IPS-18a (cell line): ENCODE data around the gene TRIM22.
"Not testable (repeated sequence)": the region's sequence is repeated elsewhere in the genome, so short reads cannot be mapped to it uniquely, and the experiment has no call there.

Source experiments
- H3K27ac ChIP-seq: one replicate; pipeline ENCODE4 v1.5.1; 2013; ENCODE audit warnings: low read length
- H3K27me3 ChIP-seq: one replicate; pipeline ENCODE4 v1.6.1; 2013; ENCODE audit warnings: mild to moderate bottlenecking, low read length; ENCODE audit not compliant: control insufficient read depth, insufficient read depth
- H3K36me3 ChIP-seq: one replicate; pipeline ENCODE4 v1.6.1; 2013; ENCODE audit warnings: low read depth, low read length; ENCODE audit not compliant: control insufficient read depth
- H3K4me1 ChIP-seq: one replicate; pipeline ENCODE4 v1.6.1; 2013; ENCODE audit warnings: low read depth, low read length; ENCODE audit not compliant: control insufficient read depth
- H3K4me3 ChIP-seq: one replicate; pipeline ENCODE4 v1.5.1; 2013; ENCODE audit warnings: low read length
- H3K9ac ChIP-seq: one replicate; pipeline ENCODE4 v1.6.1; 2013; ENCODE audit warnings: mild to moderate bottlenecking, low read length, moderate library complexity
- H3K9me3 ChIP-seq: one replicate; pipeline ENCODE4 v1.6.1; 2013; ENCODE audit warnings: low read depth, low read length; ENCODE audit not compliant: control insufficient read depth

TRIM22 gene, protein sequence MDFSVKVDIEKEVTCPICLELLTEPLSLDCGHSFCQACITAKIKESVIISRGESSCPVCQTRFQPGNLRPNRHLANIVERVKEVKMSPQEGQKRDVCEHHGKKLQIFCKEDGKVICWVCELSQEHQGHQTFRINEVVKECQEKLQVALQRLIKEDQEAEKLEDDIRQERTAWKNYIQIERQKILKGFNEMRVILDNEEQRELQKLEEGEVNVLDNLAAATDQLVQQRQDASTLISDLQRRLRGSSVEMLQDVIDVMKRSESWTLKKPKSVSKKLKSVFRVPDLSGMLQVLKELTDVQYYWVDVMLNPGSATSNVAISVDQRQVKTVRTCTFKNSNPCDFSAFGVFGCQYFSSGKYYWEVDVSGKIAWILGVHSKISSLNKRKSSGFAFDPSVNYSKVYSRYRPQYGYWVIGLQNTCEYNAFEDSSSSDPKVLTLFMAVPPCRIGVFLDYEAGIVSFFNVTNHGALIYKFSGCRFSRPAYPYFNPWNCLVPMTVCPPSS

DNA sequence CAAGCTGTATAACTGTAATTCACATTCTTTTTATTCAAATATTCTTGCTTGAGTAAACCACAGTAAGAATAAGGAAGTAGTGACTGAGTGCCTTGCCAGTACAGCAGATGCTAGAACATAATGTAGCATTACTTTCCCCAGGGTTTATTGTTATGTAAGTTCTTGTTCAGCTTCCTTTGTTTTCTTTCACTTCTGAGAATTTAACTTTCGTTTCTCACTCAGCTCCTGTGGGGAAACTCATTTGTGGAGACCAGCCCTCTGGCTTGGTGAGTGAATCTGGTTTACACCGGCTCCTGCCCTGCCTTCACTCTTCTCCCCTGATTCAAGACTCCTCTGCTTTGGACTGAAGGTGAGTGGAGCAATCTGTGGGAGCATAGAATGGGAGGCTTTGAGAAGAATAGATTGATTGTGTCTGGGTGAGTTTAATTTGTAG is at the start of gene TRIM22:
Gene TRIM22 (plus strand): TSS at position 240 of the 433 bp plus-strand sequence. CDS start 6,443 bp downstream, outside the sequence.
- Histone ChIP-seq H3K9me3 (no peaks in the 10 kb centered on the region), H3K27ac (peak within 1 kb of the TSS; percentile 84), H3K4me3 (peak within 1 kb of the TSS; percentile 61), H3K4me1 (peaks cover 16% of the 10 kb centered on the region), H3K36me3 (no peaks in the 10 kb centered on the region), H3K27me3 (no peaks in the 10 kb centered on the region), H3K9ac (peak within 1 kb of the TSS; percentile 75)

- Histone ChIP-seq H3K4me1 (no peaks in the 10 kb centered on the region), H3K27me3 (no peaks in the 10 kb centered on the region), H3K36me3 (no peaks in the 10 kb centered on the region), H3K9me3 (no peaks in the 10 kb centered on the region), H3K9ac (no peak overlapping the region), H3K27ac (no peak overlapping the region), H3K4me3 (no peak overlapping the region)
These were observed 49.6 kb upstream of the TRIM22 start for GRCh38 chr11:5639953-5640352.

GRCh38 chr11:5643585-5643984 is 46.0 kb upstream of the TRIM22 start:
- Histone ChIP-seq H3K4me3 (no peak overlapping the region), H3K9me3 (no peaks in the 10 kb centered on the region), H3K27ac (no peak overlapping the region), H3K36me3 (no peaks in the 10 kb centered on the region), H3K4me1 (no peaks in the 10 kb centered on the region), H3K27me3 (no peaks in the 10 kb centered on the region), H3K9ac (no peak overlapping the region)

- Histone ChIP-seq H3K4me1 (no peaks in the 10 kb centered on the region), H3K27me3 (no peaks in the 10 kb centered on the region), H3K27ac (no peak overlapping the region), H3K36me3 (no peaks in the 10 kb centered on the region), H3K9me3 (peaks cover 3% of the 10 kb centered on the region), H3K9ac (no peak overlapping the region), H3K4me3 (no peak overlapping the region)
These were observed 43.5 kb upstream of the TRIM22 start for GRCh38 chr11:5646139-5646538.

DNA sequence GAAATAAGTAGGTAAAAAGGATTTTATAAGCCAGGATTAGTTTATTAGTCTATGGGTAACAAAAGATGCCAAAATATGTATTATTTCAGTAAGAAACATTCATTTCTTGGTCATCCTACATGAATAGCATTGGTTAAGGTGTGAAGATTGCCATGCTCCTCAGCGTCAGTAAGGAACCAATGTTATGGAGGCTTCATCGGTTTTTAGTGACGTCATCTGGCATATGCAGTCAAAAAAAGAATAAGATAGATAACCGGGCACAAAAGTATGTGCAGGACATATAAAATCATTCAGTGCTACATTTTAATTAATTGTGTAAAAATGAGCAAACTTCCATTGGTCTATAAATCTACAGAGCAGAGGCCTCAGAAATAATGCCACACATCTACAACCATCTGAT is 34.1 kb upstream of the TRIM22 start:
- H3K4me3 ChIP-seq = no peak overlapping the region
- peaks cover 7% of the 10 kb centered on the region for H3K9me3 ChIP-seq
- no peak overlapping the region for H3K9ac ChIP-seq
- H3K27me3 ChIP-seq = no peaks in the 10 kb centered on the region
- no peaks in the 10 kb centered on the region for H3K4me1 ChIP-seq
- H3K27ac ChIP-seq = no peak overlapping the region
- H3K36me3 ChIP-seq = no peaks in the 10 kb centered on the region

- not testable (repeated sequence) for H3K9ac ChIP-seq, H3K27ac ChIP-seq, H3K4me1 ChIP-seq
These were observed 32.6 kb upstream of the TRIM22 start for GRCh38 chr11:5656956-5657355.

GRCh38 chr11:5658318-5658717 is 31.3 kb upstream of the TRIM22 start:
- Histone ChIP-seq H3K9ac (no peak overlapping the region), H3K4me1 (no peaks in the 10 kb centered on the region), H3K9me3 (no peaks in the 10 kb centered on the region), H3K27me3 (no peaks in the 10 kb centered on the region), H3K4me3 (no peak overlapping the region), H3K27ac (no peak overlapping the region), H3K36me3 (no peaks in the 10 kb centered on the region)

More at GRCh38 chr11:5656956-5657355, 32.6 kb upstream of the TRIM22 start:
- not testable (repeated sequence) for H3K4me3 ChIP-seq, H3K36me3 ChIP-seq, H3K27me3 ChIP-seq, H3K9me3 ChIP-seq

DNA sequence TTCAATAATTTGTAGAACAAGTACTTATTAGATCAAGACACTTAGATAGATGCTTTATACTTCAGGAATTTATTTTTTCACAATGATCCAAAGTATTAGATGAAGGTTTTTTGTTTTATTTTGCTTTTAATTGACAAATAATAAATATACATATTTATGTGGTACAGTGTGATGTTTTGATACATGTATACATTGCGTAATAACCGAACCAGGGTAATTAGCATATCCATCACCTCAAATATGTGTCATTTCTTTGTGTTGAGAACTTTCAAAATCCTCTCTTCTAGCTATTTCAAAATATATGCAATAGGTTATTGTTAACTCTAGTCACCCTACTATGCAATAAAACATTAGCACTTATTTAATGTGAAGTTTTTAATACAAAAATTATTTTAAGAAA is 26.1 kb upstream of the TRIM22 start:
- Histone ChIP-seq H3K36me3 (peaks cover 21% of the 10 kb centered on the region), H3K4me3 (no peak overlapping the region), H3K27me3 (no peaks in the 10 kb centered on the region), H3K27ac (no peak overlapping the region), H3K9me3 (no peaks in the 10 kb centered on the region), H3K9ac (no peak overlapping the region), H3K4me1 (no peaks in the 10 kb centered on the region)

GRCh38 chr11:5665051-5665570 is 24.5 kb upstream of the TRIM22 start:
- Histone ChIP-seq H3K4me3 (no peak overlapping the region), H3K9ac (no peak overlapping the region), H3K27ac (no peak overlapping the region), H3K4me1 (no peaks in the 10 kb centered on the region), H3K9me3 (no peaks in the 10 kb centered on the region), H3K27me3 (no peaks in the 10 kb centered on the region), H3K36me3 (peaks cover 25% of the 10 kb centered on the region)

DNA sequence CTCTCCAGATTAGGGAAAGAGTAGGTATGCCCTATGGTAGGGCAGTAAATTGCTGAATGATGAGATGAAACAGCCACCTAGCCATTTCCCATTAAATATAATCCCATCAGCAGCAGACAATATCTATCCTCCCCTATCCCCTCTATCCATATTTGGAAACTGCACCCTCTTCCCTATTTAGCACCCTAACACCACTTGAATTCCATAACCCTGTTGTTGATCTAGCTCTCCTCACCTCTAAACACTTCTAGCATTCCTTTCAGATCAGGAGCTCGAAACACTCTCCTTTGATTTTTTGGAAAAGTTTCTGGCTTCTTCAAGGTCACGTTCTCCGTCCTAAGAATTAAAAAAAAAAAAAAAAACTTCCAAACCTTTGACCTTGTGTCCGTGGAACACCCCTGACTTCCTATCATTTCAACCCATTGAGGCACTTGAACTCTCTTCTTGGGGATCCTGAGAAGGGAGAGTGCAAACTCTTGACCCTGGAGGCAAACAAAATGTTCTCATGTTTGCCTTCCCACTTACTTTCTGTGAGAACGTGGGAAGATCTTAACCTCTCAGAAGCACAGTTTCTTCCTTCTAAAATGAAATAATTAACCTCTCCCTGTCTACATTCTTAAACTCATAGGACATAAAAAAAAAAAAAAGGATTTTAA is 23.7 kb upstream of the TRIM22 start:
- peaks cover 25% of the 10 kb centered on the region for H3K36me3 ChIP-seq
- H3K4me3 ChIP-seq = no peak overlapping the region
- no peak overlapping the region for H3K9ac ChIP-seq
- no peaks in the 10 kb centered on the region for H3K4me1 ChIP-seq
- no peaks in the 10 kb centered on the region for H3K27me3 ChIP-seq
- H3K27ac ChIP-seq = no peak overlapping the region
- no peaks in the 10 kb centered on the region for H3K9me3 ChIP-seq

GRCh38 chr11:5666402-5666793 is 23.2 kb upstream of the TRIM22 start:
- H3K36me3 ChIP-seq = peaks cover 25% of the 10 kb centered on the region
- no peak overlapping the region for H3K9ac ChIP-seq
- no peaks in the 10 kb centered on the region for H3K9me3 ChIP-seq
- H3K4me1 ChIP-seq = no peaks in the 10 kb centered on the region
- H3K27me3 ChIP-seq = no peaks in the 10 kb centered on the region
- no peak overlapping the region for H3K4me3 ChIP-seq
- H3K27ac ChIP-seq = no peak overlapping the region
